Nephron progenitor cell (in vitro differentiated cells): ENCODE results near the gene NDUFS6.

Source experiments
- DNase-seq: peaks from one replicate; pipeline ENCODE4 v3.0.0; 2021
- H3K27ac Mint-ChIP-seq: 2 replicates; pipeline ENCODE4 v1.8.0; 2021; ENCODE audit warnings: mild to moderate bottlenecking, moderate library complexity, mixed read lengths
- H3K27me3 Mint-ChIP-seq: 2 replicates; pipeline ENCODE4 v1.8.0; 2021; ENCODE audit warnings: mild to moderate bottlenecking, low read depth, mixed read lengths; ENCODE audit not compliant: poor library complexity
- H3K36me3 Mint-ChIP-seq: 2 replicates; pipeline ENCODE4 v1.8.0; 2021; ENCODE audit warnings: low read depth, mixed read lengths
- H3K4me1 Mint-ChIP-seq: 2 replicates; pipeline ENCODE4 v1.8.0; 2021; ENCODE audit warnings: mixed read lengths
- H3K4me3 Mint-ChIP-seq: 2 replicates; pipeline ENCODE4 v1.8.0; 2021; ENCODE audit warnings: mild to moderate bottlenecking, moderate library complexity, mixed read lengths
- H3K9me3 Mint-ChIP-seq: 2 replicates; pipeline ENCODE4 v1.8.0; 2021; ENCODE audit warnings: mild to moderate bottlenecking, moderate library complexity, mixed read lengths
- CTCF ChIP-seq: fragments of 200-600 bp; sonication (generic); IDR thresholded peaks from 2 replicates; pipeline ENCODE4 v1.5.0; 2021; ENCODE audit warnings: antibody characterized with exemption

The NDUFS6 gene

GRCh38 chr5:1805326-1805725, 4.1 kb downstream of the NDUFS6 start:
- no peaks in the 10 kb centered on the region for H3K27me3 Mint-ChIP-seq

GRCh38 chr5:1805736-1806135, 4.5 kb downstream of the NDUFS6 start:
- TF ChIP-seq CTCF, result no peak
- H3K27ac Mint-ChIP-seq, result no peak overlapping the region
- H3K9me3 Mint-ChIP-seq, result no peaks in the 10 kb centered on the region
- H3K36me3 Mint-ChIP-seq, result peaks cover 66% of the 10 kb centered on the region
- H3K27me3 Mint-ChIP-seq, result no peaks in the 10 kb centered on the region
- H3K4me1 Mint-ChIP-seq, result peaks cover 23% of the 10 kb centered on the region
- no peak overlapping the region for H3K4me3 Mint-ChIP-seq
- DNase-seq, result no peak

More at GRCh38 chr5:1805326-1805725, 4.1 kb downstream of the NDUFS6 start:
- Mint-ChIP-seq H3K4me1 (peaks cover 28% of the 10 kb centered on the region), H3K9me3 (no peaks in the 10 kb centered on the region), H3K27ac (no peak overlapping the region), H3K36me3 (peaks cover 62% of the 10 kb centered on the region), H3K4me3 (no peak overlapping the region)
- no peak for DNase-seq
- no peak for TF ChIP-seq CTCF

GRCh38 chr5:1806199-1806598, 5.0 kb downstream of the NDUFS6 start:
- H3K9me3 Mint-ChIP-seq, result no peaks in the 10 kb centered on the region
- H3K36me3 Mint-ChIP-seq, result peaks cover 71% of the 10 kb centered on the region
- DNase-seq, result no peak
- no peaks in the 10 kb centered on the region for H3K27me3 Mint-ChIP-seq
- peaks cover 20% of the 10 kb centered on the region for H3K4me1 Mint-ChIP-seq
- H3K4me3 Mint-ChIP-seq, result no peak overlapping the region
- no peak overlapping the region for H3K27ac Mint-ChIP-seq
- no peak for TF ChIP-seq CTCF

- TF ChIP-seq CTCF, result no peak
- Mint-ChIP-seq H3K27ac (peak overlapping the region; percentile 63), H3K27me3 (no peaks in the 10 kb centered on the region), H3K9me3 (no peaks in the 10 kb centered on the region), H3K36me3 (peaks cover 79% of the 10 kb centered on the region), H3K4me3 (no peak overlapping the region), H3K4me1 (peaks cover 17% of the 10 kb centered on the region)
- DNase-seq, result no peak
Observed at GRCh38 chr5:1806974-1807373, 5.8 kb downstream of the NDUFS6 start.

- Mint-ChIP-seq H3K36me3 (peaks cover 85% of the 10 kb centered on the region), H3K4me1 (peaks cover 11% of the 10 kb centered on the region), H3K9me3 (no peaks in the 10 kb centered on the region), H3K4me3 (no peak overlapping the region), H3K27ac (peak overlapping the region; percentile 63), H3K27me3 (no peaks in the 10 kb centered on the region)
- DNase-seq, result no peak
- no peak for TF ChIP-seq CTCF
Observed at GRCh38 chr5:1807451-1808185, 6.4 kb downstream of the NDUFS6 start.

- no peaks in the 10 kb centered on the region for H3K9me3 Mint-ChIP-seq
- peak overlapping the region; percentile 51 for H3K27ac Mint-ChIP-seq
- H3K27me3 Mint-ChIP-seq, result no peaks in the 10 kb centered on the region
- H3K4me1 Mint-ChIP-seq, result peaks cover 3% of the 10 kb centered on the region
- no peak for DNase-seq
- no peak for TF ChIP-seq CTCF
- no peak overlapping the region for H3K4me3 Mint-ChIP-seq
- peaks cover 79% of the 10 kb centered on the region for H3K36me3 Mint-ChIP-seq
Observed at GRCh38 chr5:1808439-1808838, 7.2 kb downstream of the NDUFS6 start.
